ENCODE results near the gene ANKRD40CL. TPM values are rescaled to one million over a fixed set of nuclear protein-coding genes. Genes with fewer than 3 reads are reported as not detected.

Gene ANKRD40CL
- total RNA-seq (2021; ENCODE audit: unreplicated experiment) (not detected), Bru-seq, nascent RNA (not detected), BruChase-seq, experiment 1, labeled RNA remaining after a 2-hour chase (not detected), BruChase-seq, experiment 2, labeled RNA remaining after a 6-hour chase (not detected)
- not detected for polyA plus RNA-seq (2012; ENCODE audit: insufficient read length)
- long read RNA-seq = 0 reads

DNA sequence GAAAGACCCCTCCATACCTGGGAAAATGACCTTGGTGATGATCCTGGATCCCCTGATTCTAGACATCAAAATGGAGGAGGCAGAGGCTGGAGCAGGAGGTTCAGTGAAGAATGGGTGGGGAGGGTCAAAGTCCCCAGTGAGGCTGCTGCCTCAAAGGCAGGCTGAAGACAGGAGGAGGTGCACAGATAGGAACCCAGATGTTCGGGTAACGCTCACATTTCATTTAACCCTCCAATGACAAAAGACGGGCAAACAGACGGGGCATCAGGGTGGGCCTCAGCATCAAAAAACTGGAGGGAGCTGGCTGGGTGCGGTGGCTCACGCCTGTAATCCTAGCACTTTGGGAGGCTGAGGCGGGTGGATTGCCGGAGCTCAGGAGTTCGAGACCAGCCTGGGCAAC lies at the start of gene ANKRD40CL:
Gene ANKRD40CL, minus strand, starts transcription at position 73 of the 400 bp plus-strand sequence. CDS start 605 bp downstream, outside the sequence.
- intact Hi-C loops (cut with micrococcal nuclease; ENCODE audit: unreplicated experiment) = no loop called here
- H3K9me3 ChIP-seq (ENCODE audit: control insufficient read depth, insufficient read depth, low read depth, low read length) = no peaks in the 10 kb centered on the region
- no TSS peak for BruUV-seq (replicated peaks)
- TF ChIP-seq, protein P1, sequence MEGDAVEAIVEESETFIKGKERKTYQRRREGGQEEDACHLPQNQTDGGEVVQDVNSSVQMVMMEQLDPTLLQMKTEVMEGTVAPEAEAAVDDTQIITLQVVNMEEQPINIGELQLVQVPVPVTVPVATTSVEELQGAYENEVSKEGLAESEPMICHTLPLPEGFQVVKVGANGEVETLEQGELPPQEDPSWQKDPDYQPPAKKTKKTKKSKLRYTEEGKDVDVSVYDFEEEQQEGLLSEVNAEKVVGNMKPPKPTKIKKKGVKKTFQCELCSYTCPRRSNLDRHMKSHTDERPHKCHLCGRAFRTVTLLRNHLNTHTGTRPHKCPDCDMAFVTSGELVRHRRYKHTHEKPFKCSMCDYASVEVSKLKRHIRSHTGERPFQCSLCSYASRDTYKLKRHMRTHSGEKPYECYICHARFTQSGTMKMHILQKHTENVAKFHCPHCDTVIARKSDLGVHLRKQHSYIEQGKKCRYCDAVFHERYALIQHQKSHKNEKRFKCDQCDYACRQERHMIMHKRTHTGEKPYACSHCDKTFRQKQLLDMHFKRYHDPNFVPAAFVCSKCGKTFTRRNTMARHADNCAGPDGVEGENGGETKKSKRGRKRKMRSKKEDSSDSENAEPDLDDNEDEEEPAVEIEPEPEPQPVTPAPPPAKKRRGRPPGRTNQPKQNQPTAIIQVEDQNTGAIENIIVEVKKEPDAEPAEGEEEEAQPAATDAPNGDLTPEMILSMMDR (IDR thresholded peaks at IDR 0.05) = no peak
- TF ChIP-seq TCF7L2 (IDR thresholded peaks at IDR 0.05; ENCODE audit: low read depth, low read length) (no peak), SIN3A (IDR thresholded peaks at IDR 0.05; ENCODE audit: borderline replicate concordance, insufficient read depth, low read depth, low read length) (no peak), POLR2AphosphoS5 (IDR thresholded peaks at IDR 0.05; ENCODE audit: low read depth, low read length) (no peak)
- TF ChIP-seq, protein P2, sequence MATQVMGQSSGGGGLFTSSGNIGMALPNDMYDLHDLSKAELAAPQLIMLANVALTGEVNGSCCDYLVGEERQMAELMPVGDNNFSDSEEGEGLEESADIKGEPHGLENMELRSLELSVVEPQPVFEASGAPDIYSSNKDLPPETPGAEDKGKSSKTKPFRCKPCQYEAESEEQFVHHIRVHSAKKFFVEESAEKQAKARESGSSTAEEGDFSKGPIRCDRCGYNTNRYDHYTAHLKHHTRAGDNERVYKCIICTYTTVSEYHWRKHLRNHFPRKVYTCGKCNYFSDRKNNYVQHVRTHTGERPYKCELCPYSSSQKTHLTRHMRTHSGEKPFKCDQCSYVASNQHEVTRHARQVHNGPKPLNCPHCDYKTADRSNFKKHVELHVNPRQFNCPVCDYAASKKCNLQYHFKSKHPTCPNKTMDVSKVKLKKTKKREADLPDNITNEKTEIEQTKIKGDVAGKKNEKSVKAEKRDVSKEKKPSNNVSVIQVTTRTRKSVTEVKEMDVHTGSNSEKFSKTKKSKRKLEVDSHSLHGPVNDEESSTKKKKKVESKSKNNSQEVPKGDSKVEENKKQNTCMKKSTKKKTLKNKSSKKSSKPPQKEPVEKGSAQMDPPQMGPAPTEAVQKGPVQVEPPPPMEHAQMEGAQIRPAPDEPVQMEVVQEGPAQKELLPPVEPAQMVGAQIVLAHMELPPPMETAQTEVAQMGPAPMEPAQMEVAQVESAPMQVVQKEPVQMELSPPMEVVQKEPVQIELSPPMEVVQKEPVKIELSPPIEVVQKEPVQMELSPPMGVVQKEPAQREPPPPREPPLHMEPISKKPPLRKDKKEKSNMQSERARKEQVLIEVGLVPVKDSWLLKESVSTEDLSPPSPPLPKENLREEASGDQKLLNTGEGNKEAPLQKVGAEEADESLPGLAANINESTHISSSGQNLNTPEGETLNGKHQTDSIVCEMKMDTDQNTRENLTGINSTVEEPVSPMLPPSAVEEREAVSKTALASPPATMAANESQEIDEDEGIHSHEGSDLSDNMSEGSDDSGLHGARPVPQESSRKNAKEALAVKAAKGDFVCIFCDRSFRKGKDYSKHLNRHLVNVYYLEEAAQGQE (IDR thresholded peaks at IDR 0.05; ENCODE audit: insufficient read depth in 1 of 2, low read depth in 2 of 2, low read length in 1 of 2) = no peak
- CTCF ChIA-PET = no interaction called here
- POLR2A ChIA-PET = no interaction called here
- H3K36me3 ChIP-seq (ENCODE audit: control insufficient read depth, insufficient read depth, low read length) = no peaks in the 10 kb centered on the region
- H3K27me3 ChIP-seq (ENCODE audit: control insufficient read depth, insufficient read depth, low read length) = no peaks in the 10 kb centered on the region
- no peak within 1 kb of the TSS for H3K27ac ChIP-seq (ENCODE audit: low read length)
- ATAC-seq = no peak
- in situ Hi-C loops (cut with HindIII; ENCODE audit: low pct_unique_long_range_greater_than_20kb, low sequenced_read_pairs) = no loop called here
- DNase-seq (ENCODE audit: low read depth, low spot score) = no peak
- H3K4me1 ChIP-seq (ENCODE audit: control insufficient read depth, insufficient read depth, low read length) = no peaks in the 10 kb centered on the region
- no peak within 1 kb of the TSS for H3K4me3 ChIP-seq (ENCODE audit: low read depth in 2 of 2, low read length in 2 of 2)

- Histone ChIP-seq H3K9me3 (ENCODE audit: control insufficient read depth, insufficient read depth, low read depth, low read length) (no peaks in the 10 kb centered on the region), H3K36me3 (ENCODE audit: control insufficient read depth, insufficient read depth, low read length) (no peaks in the 10 kb centered on the region), H3K27me3 (ENCODE audit: control insufficient read depth, insufficient read depth, low read length) (peaks cover 2% of the 10 kb centered on the region), H3K27ac (ENCODE audit: low read length) (no peak overlapping the region), H3K4me1 (ENCODE audit: control insufficient read depth, insufficient read depth, low read length) (no peaks in the 10 kb centered on the region), H3K4me3 (ENCODE audit: low read depth in 2 of 2, low read length in 2 of 2) (no peak overlapping the region)
- ATAC-seq (no peak), DNase-seq (ENCODE audit: low read depth, low spot score) (no peak)
- intact Hi-C loops (cut with micrococcal nuclease; ENCODE audit: unreplicated experiment) (no loop called here), in situ Hi-C loops (cut with HindIII; ENCODE audit: low pct_unique_long_range_greater_than_20kb, low sequenced_read_pairs) (no loop called here)
- TF ChIP-seq SIN3A (IDR thresholded peaks at IDR 0.05; ENCODE audit: borderline replicate concordance, insufficient read depth, low read depth, low read length) (no peak), TCF7L2 (IDR thresholded peaks at IDR 0.05; ENCODE audit: low read depth, low read length) (no peak), POLR2AphosphoS5 (IDR thresholded peaks at IDR 0.05; ENCODE audit: low read depth, low read length) (no peak)
- TF ChIP-seq, protein P1 (IDR thresholded peaks at IDR 0.05) = no peak
- TF ChIP-seq, protein P2 (IDR thresholded peaks at IDR 0.05; ENCODE audit: insufficient read depth in 1 of 2, low read depth in 2 of 2, low read length in 1 of 2) = no peak
- ChIA-PET CTCF (interaction anchor here (1.1 to 1.8 kb wide), 2 partner anchors 14 to 37 kb away, joined by 3 to 4 read pairs; no protein-coding TSS in a partner anchor), POLR2A (no interaction called here)
- BruUV-seq (replicated peaks) = no TSS peak
Measured at GRCh38 chr17:50816271-50816670, 49.0 kb upstream of the ANKRD40CL start.

Measured in Panc1 (cell line).